ENCODE data around the gene LRRC71. TPM values are rescaled to one million over a fixed set of nuclear protein-coding genes. Genes with fewer than 3 reads are reported as not detected.

LRRC71 gene
- total RNA-seq, 1 experiment from 2014 or later: 0.22 TPM

DNA sequence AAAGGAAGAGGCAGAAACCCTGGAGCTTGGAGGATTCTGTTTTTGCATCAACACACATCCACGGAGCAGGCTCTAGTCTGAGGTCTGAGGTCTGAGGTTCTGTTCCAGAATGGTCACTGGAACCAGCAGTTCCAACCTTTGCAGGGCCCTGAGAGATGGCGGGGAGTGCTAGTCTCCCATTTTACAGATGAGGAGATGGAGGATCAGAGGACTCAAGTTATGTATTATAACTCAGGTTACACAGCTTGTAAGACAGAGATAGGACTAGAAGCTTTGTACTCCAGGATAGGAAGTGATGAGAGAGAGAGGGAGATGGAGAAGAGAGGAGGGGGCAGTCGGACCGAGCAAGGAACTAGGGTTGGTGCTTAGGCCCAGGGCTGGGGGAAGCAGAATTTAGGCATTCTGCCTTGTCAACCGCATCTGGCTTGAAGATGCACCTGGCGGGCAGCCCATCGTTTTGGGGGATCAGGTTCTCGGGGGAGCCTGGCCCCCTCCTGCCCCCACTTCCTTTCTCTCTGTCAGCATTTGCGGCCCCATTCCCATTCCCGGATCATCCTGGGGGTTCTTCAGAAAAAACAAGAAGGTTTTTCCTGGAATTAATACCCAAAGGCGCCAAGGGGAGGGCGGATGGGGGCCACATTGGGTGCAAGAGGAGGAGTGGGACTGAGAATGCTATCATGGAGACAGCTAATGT lies 21.3 kb upstream of the LRRC71 start:
- POLR2A ChIA-PET: interaction anchor here (0.5 kb wide), 1 partner anchor 101 kb away, joined by 3 read pairs; no protein-coding TSS in a partner anchor
- H3K4me1 Mint-ChIP-seq: peaks cover 17% of the 10 kb centered on the region

More for the DNA sequence above, 21.3 kb upstream of the LRRC71 start:
- CTCF ChIA-PET: interaction anchor here (1.1 to 3.7 kb wide), 6 partner anchors 9 to 60 kb away, joined by 3 to 21 read pairs (median 6); partner anchors contain the start of gene LRRC71
- Mint-ChIP-seq H3K4me3 (no peak overlapping the region), H3K27ac (no peak overlapping the region), H3K9me3 (no peaks in the 10 kb centered on the region), H3K36me3 (no peaks in the 10 kb centered on the region), H3K27me3 (ENCODE audit: low read depth) (peaks cover 29% of the 10 kb centered on the region)
- ATAC-seq (no peak), DNase-seq (ENCODE audit: low spot score) (no peak)
- TF ChIP-seq ESRRA (CRISPR knock-in tag; IDR thresholded peaks at IDR 0.05; ENCODE audit: borderline replicate concordance): no peak
- no peak for TF ChIP-seq SMAD3 (CRISPR knock-in tag; IDR thresholded peaks at IDR 0.05; ENCODE audit: borderline replicate concordance)
- TF ChIP-seq, protein P1, sequence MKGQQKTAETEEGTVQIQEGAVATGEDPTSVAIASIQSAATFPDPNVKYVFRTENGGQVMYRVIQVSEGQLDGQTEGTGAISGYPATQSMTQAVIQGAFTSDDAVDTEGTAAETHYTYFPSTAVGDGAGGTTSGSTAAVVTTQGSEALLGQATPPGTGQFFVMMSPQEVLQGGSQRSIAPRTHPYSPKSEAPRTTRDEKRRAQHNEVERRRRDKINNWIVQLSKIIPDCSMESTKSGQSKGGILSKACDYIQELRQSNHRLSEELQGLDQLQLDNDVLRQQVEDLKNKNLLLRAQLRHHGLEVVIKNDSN (CRISPR knock-in tag; IDR thresholded peaks at IDR 0.05): no peak
- TF ChIP-seq, protein P2, sequence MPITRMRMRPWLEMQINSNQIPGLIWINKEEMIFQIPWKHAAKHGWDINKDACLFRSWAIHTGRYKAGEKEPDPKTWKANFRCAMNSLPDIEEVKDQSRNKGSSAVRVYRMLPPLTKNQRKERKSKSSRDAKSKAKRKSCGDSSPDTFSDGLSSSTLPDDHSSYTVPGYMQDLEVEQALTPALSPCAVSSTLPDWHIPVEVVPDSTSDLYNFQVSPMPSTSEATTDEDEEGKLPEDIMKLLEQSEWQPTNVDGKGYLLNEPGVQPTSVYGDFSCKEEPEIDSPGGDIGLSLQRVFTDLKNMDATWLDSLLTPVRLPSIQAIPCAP (CRISPR knock-in tag; IDR thresholded peaks at IDR 0.05): no peak
- TF ChIP-seq, protein P3, sequence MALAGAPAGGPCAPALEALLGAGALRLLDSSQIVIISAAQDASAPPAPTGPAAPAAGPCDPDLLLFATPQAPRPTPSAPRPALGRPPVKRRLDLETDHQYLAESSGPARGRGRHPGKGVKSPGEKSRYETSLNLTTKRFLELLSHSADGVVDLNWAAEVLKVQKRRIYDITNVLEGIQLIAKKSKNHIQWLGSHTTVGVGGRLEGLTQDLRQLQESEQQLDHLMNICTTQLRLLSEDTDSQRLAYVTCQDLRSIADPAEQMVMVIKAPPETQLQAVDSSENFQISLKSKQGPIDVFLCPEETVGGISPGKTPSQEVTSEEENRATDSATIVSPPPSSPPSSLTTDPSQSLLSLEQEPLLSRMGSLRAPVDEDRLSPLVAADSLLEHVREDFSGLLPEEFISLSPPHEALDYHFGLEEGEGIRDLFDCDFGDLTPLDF (CRISPR knock-in tag; IDR thresholded peaks at IDR 0.05): no peak
- no peak for TF ChIP-seq SMAD4 (CRISPR knock-in tag; IDR thresholded peaks at IDR 0.05)
- no peak for TF ChIP-seq ZNF317 (CRISPR knock-in tag; IDR thresholded peaks at IDR 0.05; ENCODE audit: borderline replicate concordance, low read depth)
- TF ChIP-seq NR2C2 (CRISPR knock-in tag; IDR thresholded peaks at IDR 0.05): no peak
- no peak for TF ChIP-seq RORB (CRISPR knock-in tag; IDR thresholded peaks at IDR 0.05)
- TF ChIP-seq, protein P4, sequence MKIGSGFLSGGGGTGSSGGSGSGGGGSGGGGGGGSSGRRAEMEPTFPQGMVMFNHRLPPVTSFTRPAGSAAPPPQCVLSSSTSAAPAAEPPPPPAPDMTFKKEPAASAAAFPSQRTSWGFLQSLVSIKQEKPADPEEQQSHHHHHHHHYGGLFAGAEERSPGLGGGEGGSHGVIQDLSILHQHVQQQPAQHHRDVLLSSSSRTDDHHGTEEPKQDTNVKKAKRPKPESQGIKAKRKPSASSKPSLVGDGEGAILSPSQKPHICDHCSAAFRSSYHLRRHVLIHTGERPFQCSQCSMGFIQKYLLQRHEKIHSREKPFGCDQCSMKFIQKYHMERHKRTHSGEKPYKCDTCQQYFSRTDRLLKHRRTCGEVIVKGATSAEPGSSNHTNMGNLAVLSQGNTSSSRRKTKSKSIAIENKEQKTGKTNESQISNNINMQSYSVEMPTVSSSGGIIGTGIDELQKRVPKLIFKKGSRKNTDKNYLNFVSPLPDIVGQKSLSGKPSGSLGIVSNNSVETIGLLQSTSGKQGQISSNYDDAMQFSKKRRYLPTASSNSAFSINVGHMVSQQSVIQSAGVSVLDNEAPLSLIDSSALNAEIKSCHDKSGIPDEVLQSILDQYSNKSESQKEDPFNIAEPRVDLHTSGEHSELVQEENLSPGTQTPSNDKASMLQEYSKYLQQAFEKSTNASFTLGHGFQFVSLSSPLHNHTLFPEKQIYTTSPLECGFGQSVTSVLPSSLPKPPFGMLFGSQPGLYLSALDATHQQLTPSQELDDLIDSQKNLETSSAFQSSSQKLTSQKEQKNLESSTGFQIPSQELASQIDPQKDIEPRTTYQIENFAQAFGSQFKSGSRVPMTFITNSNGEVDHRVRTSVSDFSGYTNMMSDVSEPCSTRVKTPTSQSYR (CRISPR knock-in tag; IDR thresholded peaks at IDR 0.05): no peak
- TF ChIP-seq, protein P5, sequence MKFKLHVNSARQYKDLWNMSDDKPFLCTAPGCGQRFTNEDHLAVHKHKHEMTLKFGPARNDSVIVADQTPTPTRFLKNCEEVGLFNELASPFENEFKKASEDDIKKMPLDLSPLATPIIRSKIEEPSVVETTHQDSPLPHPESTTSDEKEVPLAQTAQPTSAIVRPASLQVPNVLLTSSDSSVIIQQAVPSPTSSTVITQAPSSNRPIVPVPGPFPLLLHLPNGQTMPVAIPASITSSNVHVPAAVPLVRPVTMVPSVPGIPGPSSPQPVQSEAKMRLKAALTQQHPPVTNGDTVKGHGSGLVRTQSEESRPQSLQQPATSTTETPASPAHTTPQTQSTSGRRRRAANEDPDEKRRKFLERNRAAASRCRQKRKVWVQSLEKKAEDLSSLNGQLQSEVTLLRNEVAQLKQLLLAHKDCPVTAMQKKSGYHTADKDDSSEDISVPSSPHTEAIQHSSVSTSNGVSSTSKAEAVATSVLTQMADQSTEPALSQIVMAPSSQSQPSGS (CRISPR knock-in tag; IDR thresholded peaks at IDR 0.05; ENCODE audit: borderline replicate concordance, low read depth): no peak
- no peak for TF ChIP-seq ETV6 (CRISPR knock-in tag; IDR thresholded peaks at IDR 0.05)
- TF ChIP-seq, protein P6, sequence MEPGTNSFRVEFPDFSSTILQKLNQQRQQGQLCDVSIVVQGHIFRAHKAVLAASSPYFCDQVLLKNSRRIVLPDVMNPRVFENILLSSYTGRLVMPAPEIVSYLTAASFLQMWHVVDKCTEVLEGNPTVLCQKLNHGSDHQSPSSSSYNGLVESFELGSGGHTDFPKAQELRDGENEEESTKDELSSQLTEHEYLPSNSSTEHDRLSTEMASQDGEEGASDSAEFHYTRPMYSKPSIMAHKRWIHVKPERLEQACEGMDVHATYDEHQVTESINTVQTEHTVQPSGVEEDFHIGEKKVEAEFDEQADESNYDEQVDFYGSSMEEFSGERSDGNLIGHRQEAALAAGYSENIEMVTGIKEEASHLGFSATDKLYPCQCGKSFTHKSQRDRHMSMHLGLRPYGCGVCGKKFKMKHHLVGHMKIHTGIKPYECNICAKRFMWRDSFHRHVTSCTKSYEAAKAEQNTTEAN (CRISPR knock-in tag; IDR thresholded peaks at IDR 0.05): no peak
- no peak for TF ChIP-seq PRRX2 (CRISPR knock-in tag; IDR thresholded peaks at IDR 0.05)
- TF ChIP-seq NFATC4 (CRISPR knock-in tag; IDR thresholded peaks at IDR 0.05): no peak
- no peak for TF ChIP-seq NFE2L1 (CRISPR knock-in tag; IDR thresholded peaks at IDR 0.05)
- TF ChIP-seq ATF1 (CRISPR knock-in tag; IDR thresholded peaks at IDR 0.05): no peak
- no peak for TF ChIP-seq ZNF263 (CRISPR knock-in tag; IDR thresholded peaks at IDR 0.05; ENCODE audit: low read depth)
- TF ChIP-seq, protein P7, sequence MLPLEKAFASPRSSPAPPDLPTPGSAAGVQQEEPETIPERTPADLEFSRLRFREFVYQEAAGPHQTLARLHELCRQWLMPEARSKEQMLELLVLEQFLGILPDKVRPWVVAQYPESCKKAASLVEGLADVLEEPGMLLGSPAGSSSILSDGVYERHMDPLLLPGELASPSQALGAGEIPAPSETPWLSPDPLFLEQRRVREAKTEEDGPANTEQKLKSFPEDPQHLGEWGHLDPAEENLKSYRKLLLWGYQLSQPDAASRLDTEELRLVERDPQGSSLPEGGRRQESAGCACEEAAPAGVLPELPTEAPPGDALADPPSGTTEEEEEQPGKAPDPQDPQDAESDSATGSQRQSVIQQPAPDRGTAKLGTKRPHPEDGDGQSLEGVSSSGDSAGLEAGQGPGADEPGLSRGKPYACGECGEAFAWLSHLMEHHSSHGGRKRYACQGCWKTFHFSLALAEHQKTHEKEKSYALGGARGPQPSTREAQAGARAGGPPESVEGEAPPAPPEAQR (CRISPR knock-in tag; IDR thresholded peaks at IDR 0.05): no peak
